SU-DHL-6 (cell line): Measurements from ENCODE around the gene SAT1.
"Not testable (repeated sequence)": the region's sequence is repeated elsewhere in the genome, so short reads cannot be mapped to it uniquely, and the experiment has no call there.

ENCODE experiments used
- H2AFZ ChIP-seq: fragments of 200-600 bp; sonication (generic); 2 replicates; pipeline ENCODE4 v1.6.1; 2014; ENCODE audit warnings: low read depth, mild to moderate bottlenecking, moderate library complexity, mixed read lengths, antibody characterized with exemption, low read length; ENCODE audit not compliant: severe bottlenecking
- H3F3A ChIP-seq: fragments of 200-600 bp; shearing (Covaris generic); 2 replicates; pipeline ENCODE4 v1.6.0; 2016; ENCODE audit warnings: antibody characterized with exemption, mild to moderate bottlenecking; ENCODE audit not compliant: insufficient read depth
- H3K27ac ChIP-seq: fragments of 200-600 bp; sonication (generic); 2 replicates; pipeline ENCODE4 v1.5.1; 2016; ENCODE audit warnings: low read depth, mild to moderate bottlenecking, low read length, moderate library complexity, mixed read lengths
- H3K27me3 ChIP-seq: fragments of 200-600 bp; sonication (generic), shearing (Covaris generic); 2 replicates; pipeline ENCODE4 v1.6.0; 2014; ENCODE audit warnings: mild to moderate bottlenecking, low read length
- H3K36me3 ChIP-seq: fragments of 200-600 bp; sonication (generic); 2 replicates; pipeline ENCODE4 v1.6.1; 2014; ENCODE audit warnings: mild to moderate bottlenecking, low read length, mixed read lengths
- H3K4me2 ChIP-seq: fragments of 300-600, 200-600 bp; shearing (Covaris generic), sonication (generic); 2 replicates; pipeline ENCODE4 v1.6.0; 2014; ENCODE audit warnings: low read length, low read depth, mild to moderate bottlenecking; ENCODE audit not compliant: poor library complexity, severe bottlenecking
- H3K4me3 ChIP-seq: fragments of 200-600 bp; sonication (generic); 2 replicates; pipeline ENCODE4 v1.5.1; 2014; ENCODE audit warnings: antibody characterized with exemption, low read length, mild to moderate bottlenecking, mixed read lengths; ENCODE audit not compliant: insufficient read depth, poor library complexity, severe bottlenecking
- H3K79me2 ChIP-seq: fragments of 200-600 bp; sonication (generic); 2 replicates; pipeline ENCODE4 v1.6.1; 2014; ENCODE audit warnings: mild to moderate bottlenecking, low read length, moderate library complexity; ENCODE audit not compliant: insufficient read depth
- H3K9ac ChIP-seq: fragments of 200-600 bp; sonication (generic); 2 replicates; pipeline ENCODE4 v1.7.0; 2014; ENCODE audit warnings: mild to moderate bottlenecking, low read length
- H3K9me2 ChIP-seq: fragments of 200-600 bp; sonication (generic); replicated peaks from 2 replicates; pipeline ENCODE4 v1.6.1; 2014; ENCODE audit warnings: low read length; ENCODE audit not compliant: insufficient read depth
- H3K9me3 ChIP-seq: fragments of 200-600 bp; sonication (generic); 2 replicates; pipeline ENCODE4 v1.6.1; 2014; ENCODE audit warnings: low read length, mixed read lengths; ENCODE audit not compliant: insufficient read depth
- H4K20me1 ChIP-seq: fragments of 200-600 bp; sonication (generic); 2 replicates; pipeline ENCODE4 v1.6.1; 2014; ENCODE audit warnings: low read depth, mild to moderate bottlenecking, antibody characterized with exemption, low read length, moderate library complexity, mixed read lengths
- EZH2phosphoT487 ChIP-seq: fragments of 200-600 bp; sonication (generic), shearing (Covaris generic); conservative IDR thresholded peaks from 2 replicates; pipeline ENCODE4 v1.6.1; 2018; ENCODE audit warnings: mild to moderate bottlenecking, antibody characterized with exemption, low read length, moderate library complexity, mixed read lengths
- TF ChIP-seq, protein P1 (sequence below): fragments of 200-600 bp; sonication (generic); IDR thresholded peaks from one replicate; pipeline ENCODE4 v1.5.1; 2017; ENCODE audit warnings: antibody characterized with exemption, mild to moderate bottlenecking, low read length, moderate library complexity; ENCODE audit not compliant: insufficient read depth, poor library complexity, severe bottlenecking

The SAT1 gene

DNA sequence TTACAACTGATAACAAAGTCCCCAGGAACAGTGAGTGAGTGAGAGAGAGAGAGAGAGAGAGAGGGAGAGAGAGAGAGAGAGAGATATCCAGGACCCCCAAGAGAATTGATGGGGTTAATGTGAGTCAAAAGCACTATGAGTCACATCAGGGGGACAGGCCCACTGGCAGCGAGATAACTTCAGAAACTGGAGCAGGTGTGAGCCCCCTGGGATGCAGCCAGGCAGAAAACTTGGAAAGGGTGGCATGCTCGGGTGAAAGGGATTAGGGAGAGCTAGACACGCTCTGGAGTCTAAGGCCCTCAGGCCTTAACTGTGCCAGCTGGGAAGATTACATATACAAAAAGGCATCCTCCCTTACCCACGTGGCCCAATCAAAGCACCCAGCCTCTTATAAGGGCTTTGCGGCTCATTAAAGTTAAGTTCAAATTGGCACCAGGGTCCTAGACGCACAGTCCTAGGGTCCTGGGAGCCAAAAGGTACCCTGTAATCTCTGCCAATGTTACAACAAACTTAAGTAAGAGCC, 40.7 kb upstream of the SAT1 start:
- H3K9me3 ChIP-seq: no peaks in the 10 kb centered on the region
- H3F3A ChIP-seq: 0 out of 2 replicates have a peak, but pooled peaks cover 4% of the 10 kb centered on the region
- no peaks in the 10 kb centered on the region for H4K20me1 ChIP-seq
- peak overlapping the region; percentile 50 for H3K27ac ChIP-seq
- H2AFZ ChIP-seq: peak overlapping the region; percentile 85
- H3K4me2 ChIP-seq: peak overlapping the region; percentile 92
- H3K9ac ChIP-seq: peak overlapping the region; percentile 73
- H3K9me2 ChIP-seq: no peaks in the 10 kb centered on the region
- H3K27me3 ChIP-seq: no peaks in the 10 kb centered on the region
- H3K79me2 ChIP-seq: peaks cover 16% of the 10 kb centered on the region; the same call in 1 of the 2 replicates
- peak overlapping the region; percentile 73 for H3K4me3 ChIP-seq
- H3K36me3 ChIP-seq: no peaks in the 10 kb centered on the region
- TF ChIP-seq, protein P1, sequence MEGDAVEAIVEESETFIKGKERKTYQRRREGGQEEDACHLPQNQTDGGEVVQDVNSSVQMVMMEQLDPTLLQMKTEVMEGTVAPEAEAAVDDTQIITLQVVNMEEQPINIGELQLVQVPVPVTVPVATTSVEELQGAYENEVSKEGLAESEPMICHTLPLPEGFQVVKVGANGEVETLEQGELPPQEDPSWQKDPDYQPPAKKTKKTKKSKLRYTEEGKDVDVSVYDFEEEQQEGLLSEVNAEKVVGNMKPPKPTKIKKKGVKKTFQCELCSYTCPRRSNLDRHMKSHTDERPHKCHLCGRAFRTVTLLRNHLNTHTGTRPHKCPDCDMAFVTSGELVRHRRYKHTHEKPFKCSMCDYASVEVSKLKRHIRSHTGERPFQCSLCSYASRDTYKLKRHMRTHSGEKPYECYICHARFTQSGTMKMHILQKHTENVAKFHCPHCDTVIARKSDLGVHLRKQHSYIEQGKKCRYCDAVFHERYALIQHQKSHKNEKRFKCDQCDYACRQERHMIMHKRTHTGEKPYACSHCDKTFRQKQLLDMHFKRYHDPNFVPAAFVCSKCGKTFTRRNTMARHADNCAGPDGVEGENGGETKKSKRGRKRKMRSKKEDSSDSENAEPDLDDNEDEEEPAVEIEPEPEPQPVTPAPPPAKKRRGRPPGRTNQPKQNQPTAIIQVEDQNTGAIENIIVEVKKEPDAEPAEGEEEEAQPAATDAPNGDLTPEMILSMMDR: no peak
- no peak for TF ChIP-seq EZH2phosphoT487

DNA sequence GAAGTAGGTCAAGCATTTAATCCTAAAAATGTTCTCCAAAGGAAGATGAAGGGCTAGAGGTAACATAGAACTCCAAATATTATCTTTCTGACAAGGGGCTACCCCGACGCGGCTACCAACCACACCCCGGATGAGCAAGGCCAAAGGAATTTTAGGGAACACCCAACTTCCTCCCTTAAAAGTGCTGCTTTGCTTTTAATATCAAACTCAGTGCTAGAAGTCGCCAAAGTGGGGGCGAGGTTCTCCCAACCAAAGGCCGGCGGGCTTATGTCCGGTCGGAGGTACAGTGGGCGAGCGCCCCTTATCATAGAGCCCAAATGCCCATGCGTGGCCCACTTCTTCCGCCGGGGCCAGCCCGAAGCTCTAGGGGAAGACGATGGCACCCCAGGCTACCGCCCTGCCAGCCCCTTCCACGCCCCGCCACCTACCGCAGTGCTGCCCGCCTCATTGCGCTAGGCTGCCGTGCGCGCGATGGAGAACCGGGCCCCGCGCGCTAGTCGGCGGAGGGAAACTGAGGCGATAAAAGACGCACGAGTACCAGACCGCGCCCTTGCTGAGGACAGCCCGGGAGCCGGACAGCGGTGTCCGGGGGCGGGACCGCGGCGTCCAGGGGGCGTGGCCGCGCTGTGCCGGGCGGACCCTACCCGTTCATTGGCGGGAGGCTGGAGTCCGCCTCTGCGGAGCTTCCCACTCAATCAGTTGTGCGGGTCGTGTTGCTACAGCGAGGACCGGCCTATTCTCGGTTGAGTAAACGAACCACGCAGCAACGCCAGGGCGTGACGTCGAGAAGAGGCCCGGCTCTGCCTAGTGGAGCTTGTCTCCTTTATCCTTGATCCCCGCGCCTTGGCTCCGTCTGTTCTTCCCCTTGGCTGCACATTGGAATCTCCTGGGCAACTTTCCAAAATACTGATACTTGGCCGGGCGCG, 40.0 kb upstream of the SAT1 start, which contains the start of gene ACOT9:
Gene ACOT9, minus strand, starts transcription at position 580 of the 926 bp plus-strand sequence. Its CDS starts 132 bp downstream, at position 448.
- Histone ChIP-seq H3K27me3 (no peaks in the 10 kb centered on the region), H3K4me3 (peak within 1 kb of the TSS; percentile 73), H3K9me2 (no peaks in the 10 kb centered on the region), H3K9me3 (no peaks in the 10 kb centered on the region), H3K9ac (peak within 1 kb of the TSS; percentile 73), H3F3A (0 out of 2 replicates have a peak, but pooled peaks cover 4% of the 10 kb centered on the region), H2AFZ (peak within 1 kb of the TSS; percentile 85), H3K36me3 (no peaks in the 10 kb centered on the region), H3K4me2 (peak within 1 kb of the TSS; percentile 92), H4K20me1 (no peaks in the 10 kb centered on the region), H3K27ac (peak within 1 kb of the TSS; percentile 50), H3K79me2 (peaks cover 16% of the 10 kb centered on the region; the same call in 1 of the 2 replicates)
- no peak for TF ChIP-seq EZH2phosphoT487
- TF ChIP-seq, protein P1: no peak

DNA sequence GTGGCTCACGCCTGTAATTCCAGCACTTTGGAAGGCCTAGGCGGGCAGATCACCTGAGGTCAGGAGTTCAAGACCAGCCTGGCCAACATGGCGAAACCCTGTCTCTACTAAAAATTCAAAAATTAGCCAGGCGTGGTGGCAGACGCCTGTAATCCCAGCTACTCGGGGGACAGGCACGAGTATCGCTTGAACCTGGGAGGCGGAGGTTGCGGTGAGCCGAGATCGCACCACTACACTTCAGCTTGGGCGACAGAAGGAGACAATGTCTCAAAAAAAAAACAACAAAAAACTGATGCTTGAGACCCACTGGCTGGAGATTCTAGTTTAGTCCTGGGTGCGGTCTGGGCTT, 39.4 kb upstream of the SAT1 start:
- H3K27me3 ChIP-seq, H3K36me3 ChIP-seq, H3K9me2 ChIP-seq, H3F3A ChIP-seq, H3K9me3 ChIP-seq, H4K20me1 ChIP-seq, H3K27ac ChIP-seq: not testable (repeated sequence)
- H3K9ac ChIP-seq: peak overlapping the region; percentile 73
- peak overlapping the region; percentile 85 for H2AFZ ChIP-seq
- H3K4me2 ChIP-seq: peak overlapping the region; percentile 92
- peaks cover 16% of the 10 kb centered on the region; the same call in 1 of the 2 replicates for H3K79me2 ChIP-seq
- peak overlapping the region; percentile 73 for H3K4me3 ChIP-seq
